AG04449 (cell line): ENCODE measurements around the gene ARMCX2.

Experiments used
- CTCF ChIA-PET: fragments of 350-600 bp; formaldehyde crosslinking; extraction: SDS; loops from one replicate; lab custom pipeline; 2021; ENCODE audit warnings: antibody characterized with exemption; lab: Yijun Ruan, JAX
- POLR2A ChIA-PET: fragments of 400-600, 350-600 bp; formaldehyde crosslinking; extraction: SDS; loops from one replicate; lab custom pipeline; 2020; ENCODE audit warnings: antibody characterized with exemption, inconsistent platforms; lab: Yijun Ruan, JAX
- DNase-seq: peaks from one replicate; pipeline ENCODE4 v3.0.0-alpha.2; 2010; ENCODE audit warnings: low read depth, low spot score
- H3K4me3 ChIP-seq: 2 replicates; pipeline ENCODE4 v1.5.1; 2011; ENCODE audit warnings: low read depth, mild to moderate bottlenecking, control low read depth, low read length
- CTCF ChIP-seq: IDR thresholded peaks from one replicate; pipeline ENCODE4 v1.5.1; 2011; ENCODE audit warnings: mild to moderate bottlenecking, moderate library complexity, low read length, control low read depth, inconsistent platforms; ENCODE audit not compliant: insufficient read depth; ENCODE audit errors: missing control alignments

ARMCX2 gene

GRCh38 chrX:101617211-101618191 lies 42.1 kb downstream of the ARMCX2 start, which contains the start of gene ARMCX6:
Gene ARMCX6 (minus strand): TSS chrX:101618000. CDS start chrX:101616620, 1,380 bp downstream.
- CTCF ChIA-PET, result no interaction called here
- H3K4me3 ChIP-seq, result peak within 1 kb of the TSS; percentile 81
- TF ChIP-seq CTCF, result peak; percentile 48
- POLR2A ChIA-PET, result interaction anchor here (1.4 kb wide), 1 partner anchor 42 kb away, joined by 4 read pairs; the partner anchor contains the start of gene ARMCX2
- DNase-seq, result no peak

GRCh38 chrX:101605728-101606127 lies 53.9 kb downstream of the ARMCX2 start:
- ChIA-PET CTCF (no interaction called here), POLR2A (no interaction called here)
- H3K4me3 ChIP-seq, result no peak overlapping the region
- DNase-seq, result no peak
- no peak for TF ChIP-seq CTCF
